Hair follicle dermal papilla cell (primary cell): ENCODE data around the gene SMPD3. TPM values are rescaled to one million over a fixed set of nuclear protein-coding genes. Genes with fewer than 3 reads are reported as not detected.

Experiments used
- small RNA-seq: library from RNA; depleted of rRNA; stranded (forward); fragments of <200 nt; gene quantifications from one replicate; pipeline ENCODE3, GENCODE V24; 2012
- total RNA-seq: library from RNA; depleted of rRNA; stranded (reverse); fragments of >200 nt; gene quantifications from 2 replicates; pipeline ENCODE4 v1.2.3, GENCODE V29; 2012

The SMPD3 gene
- total RNA-seq: 0.24 and 0.49 TPM in 2 replicates

DNA sequence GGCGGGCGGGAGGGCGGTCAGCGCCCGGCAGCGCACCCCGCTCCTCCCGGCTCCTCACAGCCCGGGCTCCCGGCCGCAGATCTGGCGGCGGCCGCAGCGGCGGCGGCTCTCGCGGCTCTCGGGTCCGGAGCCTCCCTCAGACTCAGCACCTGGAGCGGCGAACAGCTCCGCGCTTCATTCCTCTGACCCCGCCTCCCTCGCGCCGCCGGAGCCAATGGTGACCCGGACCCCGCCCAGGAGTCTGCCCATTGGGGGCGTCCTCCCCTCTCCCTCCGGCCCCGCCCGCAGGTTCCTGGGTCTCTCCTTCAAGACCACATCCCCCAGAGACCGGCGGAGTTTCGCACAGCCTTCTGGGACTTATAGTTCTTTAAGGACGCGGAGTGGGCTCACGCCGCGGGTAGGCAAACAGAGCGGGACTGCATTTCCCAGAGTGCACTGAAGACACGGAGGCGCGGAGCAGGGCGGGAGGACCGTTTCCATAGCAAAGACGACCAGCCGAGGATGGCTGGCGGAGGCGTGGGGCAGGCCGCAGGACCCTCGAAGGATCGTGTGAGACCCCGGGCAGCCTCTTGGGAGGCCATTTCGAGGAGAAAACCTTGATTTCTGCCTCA is at the start of gene SMPD3:
Gene SMPD3 (minus strand): TSS at position 149 of the 611 bp plus-strand sequence. CDS start 76,327 bp downstream, outside the sequence.

DNA sequence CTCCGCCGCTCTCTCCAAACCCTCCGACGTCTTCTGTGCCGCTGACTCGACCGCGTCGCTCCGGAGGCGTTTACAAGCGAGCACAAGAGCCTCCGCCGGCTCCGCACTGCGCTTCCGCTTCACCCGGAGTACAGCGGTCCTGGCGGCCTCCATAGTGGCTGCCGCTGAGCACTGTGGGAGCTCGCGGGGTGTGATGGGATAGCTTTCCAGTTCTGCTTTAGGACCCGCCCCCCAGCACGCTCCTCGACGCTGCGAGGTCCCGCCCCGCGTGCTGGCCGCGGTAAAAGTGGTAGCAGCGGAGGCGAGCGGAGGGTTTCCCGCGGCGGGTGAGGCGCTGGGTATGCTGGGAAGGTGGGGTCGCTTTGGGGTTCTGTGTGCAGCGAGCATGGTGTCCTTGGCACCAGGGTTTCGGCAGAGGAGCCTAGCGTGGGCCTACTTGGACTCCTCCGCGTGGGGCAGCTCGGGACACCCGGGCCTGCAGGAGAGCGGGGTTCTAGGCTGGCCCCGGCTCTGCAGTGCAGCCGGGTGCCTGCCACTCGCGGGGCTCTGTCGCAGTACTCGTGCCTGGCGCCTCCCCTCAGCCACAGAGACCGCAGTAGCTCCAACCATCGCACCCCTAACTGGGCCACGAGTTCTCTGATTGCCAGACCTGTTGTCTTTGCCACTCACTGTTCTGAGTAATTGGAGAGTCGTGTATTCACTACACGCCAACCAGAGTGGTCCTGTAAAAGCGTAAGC is 137.4 kb downstream of the SMPD3 start, which contains the start of the genes PRMT7 and SLC7A6OS:
Gene PRMT7 (plus strand): TSS at position 246 of the 738 bp plus-strand sequence. CDS start 4,961 bp downstream, outside the sequence.
Gene SLC7A6OS (minus strand): TSS at position 173 of the 738 bp plus-strand sequence. CDS start 20 bp downstream, at position 153.

Small RNAs within 50 kb of the gene (small RNA-seq; reads per million reads assigned to genes)
- gene RF00019 (not detected), gene RNU4-30P (0.22 reads per million)

Other genes starting within 250 kb of the SMPD3 start
- gene ESRP2, start 212.4 kb downstream of the SMPD3 start, total RNA-seq: 0.12 and 0.16 TPM in 2 replicates
- gene PLA2G15, start 203.1 kb downstream of the SMPD3 start, total RNA-seq: 21.7 and 27.8 TPM in 2 replicates
- gene SLC7A6, start 184.0 kb downstream of the SMPD3 start, total RNA-seq: 25.1 and 39.6 TPM in 2 replicates
- gene SLC7A6OS, start 137.6 kb downstream of the SMPD3 start, total RNA-seq: 14.8 and 15.3 TPM in 2 replicates
- gene PRMT7, start 137.5 kb downstream of the SMPD3 start, total RNA-seq: 42.4 and 43.2 TPM in 2 replicates
- 37.5 and 46.5 TPM in 2 replicates for gene ZFP90, start 90.8 kb upstream of the SMPD3 start, total RNA-seq
- 1.1 and 1.3 TPM in 2 replicates for gene CDH3, start 196.8 kb upstream of the SMPD3 start, total RNA-seq